HG03469 (cell line): ENCODE data around the gene MRPS25.
"Not testable (repeated sequence)": the region's sequence is repeated elsewhere in the genome, so short reads cannot be mapped to it uniquely, and the experiment has no call there.

Source experiments
- ATAC-seq: cut with Tn5 transposase; IDR thresholded peaks from one replicate; pipeline ENCODE4 v1.9.1; 2021; ENCODE audit warnings: mild to moderate bottlenecking, moderate library complexity, moderate number of reproducible peaks; ENCODE audit not compliant: unreplicated experiment

Gene MRPS25

GRCh38 chr3:15044326-15044725, 20.8 kb downstream of the MRPS25 start:
- ATAC-seq: no peak

GRCh38 chr3:15043408-15044171, 21.5 kb downstream of the MRPS25 start:
- ATAC-seq: no peak

GRCh38 chr3:15042936-15043335, 22.2 kb downstream of the MRPS25 start:
- no peak for ATAC-seq

GRCh38 chr3:15041950-15042349, 23.2 kb downstream of the MRPS25 start:
- no peak for ATAC-seq

GRCh38 chr3:15040844-15041243, 24.3 kb downstream of the MRPS25 start:
- ATAC-seq: no peak

- no peak for ATAC-seq
Observed at GRCh38 chr3:15038306-15038705, 26.8 kb downstream of the MRPS25 start.

- ATAC-seq: no peak
Observed at GRCh38 chr3:15033103-15033502, 32.0 kb downstream of the MRPS25 start.

- no peak for ATAC-seq
Observed at GRCh38 chr3:15032650-15033049, 32.5 kb downstream of the MRPS25 start.

- no peak for ATAC-seq
Observed at GRCh38 chr3:15029625-15030024, 35.5 kb downstream of the MRPS25 start.

GRCh38 chr3:15023719-15024118, 41.4 kb downstream of the MRPS25 start:
- no peak for ATAC-seq

GRCh38 chr3:15023249-15023648, 41.9 kb downstream of the MRPS25 start:
- ATAC-seq: no peak

- ATAC-seq: no peak
Observed at GRCh38 chr3:15017191-15017590, 47.9 kb downstream of the MRPS25 start.

- no peak for ATAC-seq
Observed at GRCh38 chr3:15015456-15015855, 49.7 kb downstream of the MRPS25 start.

- ATAC-seq: no peak
Observed at GRCh38 chr3:15014606-15015328, 50.3 kb downstream of the MRPS25 start.

GRCh38 chr3:15011174-15011573, 53.9 kb downstream of the MRPS25 start:
- no peak for ATAC-seq

GRCh38 chr3:15010664-15011063, 54.5 kb downstream of the MRPS25 start:
- no peak for ATAC-seq

- no peak for ATAC-seq
Observed at GRCh38 chr3:15009167-15009566, 55.9 kb downstream of the MRPS25 start.

GRCh38 chr3:15007681-15008141, 57.4 kb downstream of the MRPS25 start:
- ATAC-seq: no peak

GRCh38 chr3:14999182-14999581, 65.9 kb downstream of the MRPS25 start:
- not testable (repeated sequence) for ATAC-seq
